Endothelial cell (in vitro differentiated cells): ENCODE results near the gene MYO1C. TPM values are rescaled to one million over a fixed set of nuclear protein-coding genes. Genes with fewer than 3 reads are reported as not detected.

Experiments used
- DNase-seq: peaks from one replicate; pipeline ENCODE4 v3.0.0; 2021; ENCODE audit warnings: low spot score
- H3K27ac Mint-ChIP-seq: one replicate; pipeline ENCODE4 v1.8.0; 2021; ENCODE audit warnings: mixed read lengths, inconsistent platforms; ENCODE audit not compliant: unreplicated experiment
- H3K27me3 Mint-ChIP-seq: one replicate; pipeline ENCODE4 v1.8.0; 2021; ENCODE audit warnings: mild to moderate bottlenecking, moderate library complexity, mixed read lengths, inconsistent platforms; ENCODE audit not compliant: unreplicated experiment
- H3K36me3 Mint-ChIP-seq: one replicate; pipeline ENCODE4 v1.8.0; 2021; ENCODE audit warnings: mild to moderate bottlenecking, low read depth, mixed read lengths, inconsistent platforms; ENCODE audit not compliant: unreplicated experiment
- H3K4me1 Mint-ChIP-seq: one replicate; pipeline ENCODE4 v1.8.0; 2021; ENCODE audit warnings: mild to moderate bottlenecking, mixed read lengths, inconsistent platforms; ENCODE audit not compliant: unreplicated experiment
- H3K4me3 Mint-ChIP-seq: one replicate; pipeline ENCODE4 v1.8.0; 2021; ENCODE audit warnings: mild to moderate bottlenecking, mixed read lengths, inconsistent platforms; ENCODE audit not compliant: unreplicated experiment
- H3K9me3 Mint-ChIP-seq: one replicate; pipeline ENCODE4 v1.8.0; 2021; ENCODE audit warnings: mixed read lengths, inconsistent platforms; ENCODE audit not compliant: unreplicated experiment
- long read RNA-seq: library from polyadenylated mRNA; unstranded; transcript quantifications from one replicate; pipeline ENCODE4 v2.0.0, GENCODE V29; 2020; ENCODE audit not compliant: unreplicated experiment
- total RNA-seq: library from RNA; stranded (reverse); fragmentation: NEBNext Ultra II Directional; extraction: Animal tissue kit (Norgen Biotek cat#: 25700); gene quantifications from one replicate; pipeline ENCODE4 v1.2.1, GENCODE V29; 2021; ENCODE audit not compliant: unreplicated experiment
- TF ChIP-seq, protein P1 (sequence below): fragments of 200-600 bp; sonication (generic); IDR thresholded peaks from one replicate; pipeline ENCODE4 v1.5.0; 2021; ENCODE audit warnings: antibody characterized with exemption; ENCODE audit not compliant: unreplicated experiment

Gene MYO1C, protein sequence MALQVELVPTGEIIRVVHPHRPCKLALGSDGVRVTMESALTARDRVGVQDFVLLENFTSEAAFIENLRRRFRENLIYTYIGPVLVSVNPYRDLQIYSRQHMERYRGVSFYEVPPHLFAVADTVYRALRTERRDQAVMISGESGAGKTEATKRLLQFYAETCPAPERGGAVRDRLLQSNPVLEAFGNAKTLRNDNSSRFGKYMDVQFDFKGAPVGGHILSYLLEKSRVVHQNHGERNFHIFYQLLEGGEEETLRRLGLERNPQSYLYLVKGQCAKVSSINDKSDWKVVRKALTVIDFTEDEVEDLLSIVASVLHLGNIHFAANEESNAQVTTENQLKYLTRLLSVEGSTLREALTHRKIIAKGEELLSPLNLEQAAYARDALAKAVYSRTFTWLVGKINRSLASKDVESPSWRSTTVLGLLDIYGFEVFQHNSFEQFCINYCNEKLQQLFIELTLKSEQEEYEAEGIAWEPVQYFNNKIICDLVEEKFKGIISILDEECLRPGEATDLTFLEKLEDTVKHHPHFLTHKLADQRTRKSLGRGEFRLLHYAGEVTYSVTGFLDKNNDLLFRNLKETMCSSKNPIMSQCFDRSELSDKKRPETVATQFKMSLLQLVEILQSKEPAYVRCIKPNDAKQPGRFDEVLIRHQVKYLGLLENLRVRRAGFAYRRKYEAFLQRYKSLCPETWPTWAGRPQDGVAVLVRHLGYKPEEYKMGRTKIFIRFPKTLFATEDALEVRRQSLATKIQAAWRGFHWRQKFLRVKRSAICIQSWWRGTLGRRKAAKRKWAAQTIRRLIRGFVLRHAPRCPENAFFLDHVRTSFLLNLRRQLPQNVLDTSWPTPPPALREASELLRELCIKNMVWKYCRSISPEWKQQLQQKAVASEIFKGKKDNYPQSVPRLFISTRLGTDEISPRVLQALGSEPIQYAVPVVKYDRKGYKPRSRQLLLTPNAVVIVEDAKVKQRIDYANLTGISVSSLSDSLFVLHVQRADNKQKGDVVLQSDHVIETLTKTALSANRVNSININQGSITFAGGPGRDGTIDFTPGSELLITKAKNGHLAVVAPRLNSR
- 117 TPM for total RNA-seq
- long read RNA-seq, full-length matches to known transcripts = 6 of 11 reads
- long read RNA-seq, partial matches to known transcripts = 2 of 11 reads
- long read RNA-seq, other reads (novel, unspliced or antisense) = 3 of 11 reads

DNA sequence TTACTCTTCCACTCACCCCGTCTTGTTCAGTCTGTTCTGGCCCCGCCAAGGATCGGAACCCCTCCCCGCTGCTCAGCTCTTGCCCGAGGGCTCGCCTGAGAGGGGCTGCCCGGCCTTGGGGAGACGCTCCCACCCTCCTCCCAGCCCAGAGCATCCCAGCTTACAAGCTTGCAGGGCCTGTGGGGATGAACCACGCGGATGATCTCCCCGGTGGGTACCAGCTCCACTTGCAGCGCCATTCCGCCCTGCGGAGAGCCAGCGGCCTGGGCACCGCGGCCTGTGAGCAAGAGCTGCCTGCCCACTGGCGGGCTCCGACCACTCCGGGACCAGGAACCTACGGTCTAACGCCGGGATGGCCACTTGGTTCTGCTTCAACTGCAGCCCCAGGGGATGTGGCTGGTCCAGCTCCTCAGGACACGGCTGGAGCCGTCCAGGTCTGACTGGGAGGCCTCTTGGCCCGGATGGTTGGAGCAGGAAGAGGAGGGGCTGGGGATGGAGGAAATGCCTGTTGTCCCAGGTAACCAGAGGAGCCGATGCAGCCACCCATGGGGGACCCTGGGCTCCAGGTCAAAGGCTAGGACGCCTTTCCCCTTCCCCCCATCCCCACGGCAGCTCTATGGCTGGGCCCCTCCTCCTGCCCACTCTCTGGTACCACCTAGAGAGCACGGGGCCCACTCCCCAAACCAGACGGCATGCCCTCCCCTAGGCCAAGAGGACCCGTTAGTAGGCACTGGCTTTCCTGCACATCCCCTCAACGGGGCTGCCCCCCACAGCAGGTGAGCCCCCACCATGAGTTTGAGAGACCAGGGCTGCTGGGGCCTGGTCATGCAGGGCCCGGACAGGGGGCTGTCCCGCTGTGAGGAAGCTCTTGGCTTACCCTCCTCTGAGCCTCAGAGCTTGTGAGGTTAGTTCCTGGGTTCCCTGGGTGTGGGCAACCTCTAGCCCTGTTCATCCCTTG is at the start of gene MYO1C:
TSS of gene MYO1C (minus strand) at position 438 of the 958 bp plus-strand sequence. CDS start at position 239, 199 bp downstream.
- peak within 1 kb of the TSS; percentile 93 for H3K27ac Mint-ChIP-seq
- H3K36me3 Mint-ChIP-seq = peaks cover 16% of the 10 kb centered on the region
- TF ChIP-seq, protein P1, sequence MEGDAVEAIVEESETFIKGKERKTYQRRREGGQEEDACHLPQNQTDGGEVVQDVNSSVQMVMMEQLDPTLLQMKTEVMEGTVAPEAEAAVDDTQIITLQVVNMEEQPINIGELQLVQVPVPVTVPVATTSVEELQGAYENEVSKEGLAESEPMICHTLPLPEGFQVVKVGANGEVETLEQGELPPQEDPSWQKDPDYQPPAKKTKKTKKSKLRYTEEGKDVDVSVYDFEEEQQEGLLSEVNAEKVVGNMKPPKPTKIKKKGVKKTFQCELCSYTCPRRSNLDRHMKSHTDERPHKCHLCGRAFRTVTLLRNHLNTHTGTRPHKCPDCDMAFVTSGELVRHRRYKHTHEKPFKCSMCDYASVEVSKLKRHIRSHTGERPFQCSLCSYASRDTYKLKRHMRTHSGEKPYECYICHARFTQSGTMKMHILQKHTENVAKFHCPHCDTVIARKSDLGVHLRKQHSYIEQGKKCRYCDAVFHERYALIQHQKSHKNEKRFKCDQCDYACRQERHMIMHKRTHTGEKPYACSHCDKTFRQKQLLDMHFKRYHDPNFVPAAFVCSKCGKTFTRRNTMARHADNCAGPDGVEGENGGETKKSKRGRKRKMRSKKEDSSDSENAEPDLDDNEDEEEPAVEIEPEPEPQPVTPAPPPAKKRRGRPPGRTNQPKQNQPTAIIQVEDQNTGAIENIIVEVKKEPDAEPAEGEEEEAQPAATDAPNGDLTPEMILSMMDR = no peak
- peak within 1 kb of the TSS; percentile 94 for H3K4me3 Mint-ChIP-seq
- H3K9me3 Mint-ChIP-seq = no peaks in the 10 kb centered on the region
- H3K27me3 Mint-ChIP-seq = peaks cover 20% of the 10 kb centered on the region
- DNase-seq = peak; percentile 38
- peaks cover 25% of the 10 kb centered on the region for H3K4me1 Mint-ChIP-seq

DNA sequence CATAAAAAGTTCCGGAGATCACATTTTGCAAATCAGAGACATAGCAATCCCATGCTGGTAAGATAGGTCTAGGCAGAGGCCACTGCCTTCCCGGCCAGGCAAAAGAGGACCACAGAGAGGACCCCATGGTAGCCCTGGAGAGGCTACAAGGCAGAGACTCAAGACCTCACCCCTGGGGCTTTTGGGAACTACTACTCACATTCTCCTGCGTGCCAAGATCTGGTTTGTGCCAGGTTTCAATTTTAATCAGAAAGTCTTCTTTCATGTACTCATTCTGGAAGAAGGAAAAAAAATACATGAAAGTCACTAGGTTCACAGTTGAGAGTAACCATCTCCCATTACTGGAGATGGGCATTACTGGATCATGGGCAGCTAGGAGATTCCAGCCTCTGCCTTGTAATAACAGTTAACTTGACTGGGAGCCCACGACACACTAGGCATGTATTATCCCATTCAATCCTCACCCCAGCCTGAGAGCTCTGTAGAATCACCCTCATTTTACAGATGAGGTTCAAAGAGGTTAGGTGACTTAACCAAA is 49.0 kb upstream of the MYO1C start:
- peaks cover 57% of the 10 kb centered on the region for H3K36me3 Mint-ChIP-seq

DNA sequence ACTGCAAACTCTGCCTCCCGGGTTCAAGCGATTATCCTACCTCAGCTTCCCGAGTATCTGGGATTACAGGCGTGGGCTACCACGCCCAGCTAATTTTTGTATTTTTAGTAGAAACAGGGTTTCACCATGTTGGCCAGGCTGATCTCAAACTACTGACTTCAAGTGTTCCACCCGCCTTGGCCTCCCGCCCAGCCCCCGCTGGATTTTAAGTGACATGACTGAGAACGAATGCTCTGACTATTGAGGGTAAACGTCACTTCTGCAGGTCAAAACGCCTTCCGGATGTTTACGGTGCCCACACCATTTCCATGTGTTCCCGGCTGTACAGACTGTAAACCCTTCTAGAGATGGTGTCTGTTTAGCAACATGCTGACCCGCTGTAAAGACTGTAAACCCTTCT is 47.3 kb upstream of the MYO1C start:
- TF ChIP-seq, protein P1 = no peak
- no peak overlapping the region for H3K27ac Mint-ChIP-seq
- H3K4me1 Mint-ChIP-seq = no peaks in the 10 kb centered on the region
- H3K4me3 Mint-ChIP-seq = peak overlapping the region; percentile 51
- DNase-seq = no peak
- H3K27me3 Mint-ChIP-seq = peaks cover 3% of the 10 kb centered on the region
- H3K36me3 Mint-ChIP-seq = peaks cover 61% of the 10 kb centered on the region
- H3K9me3 Mint-ChIP-seq = no peaks in the 10 kb centered on the region

More for the DNA sequence above, 49.0 kb upstream of the MYO1C start:
- DNase-seq = no peak
- Mint-ChIP-seq H3K4me1 (peaks cover 5% of the 10 kb centered on the region), H3K27ac (no peak overlapping the region), H3K27me3 (peaks cover 3% of the 10 kb centered on the region), H3K4me3 (no peak overlapping the region), H3K9me3 (no peaks in the 10 kb centered on the region)
- TF ChIP-seq, protein P1 = no peak

DNA sequence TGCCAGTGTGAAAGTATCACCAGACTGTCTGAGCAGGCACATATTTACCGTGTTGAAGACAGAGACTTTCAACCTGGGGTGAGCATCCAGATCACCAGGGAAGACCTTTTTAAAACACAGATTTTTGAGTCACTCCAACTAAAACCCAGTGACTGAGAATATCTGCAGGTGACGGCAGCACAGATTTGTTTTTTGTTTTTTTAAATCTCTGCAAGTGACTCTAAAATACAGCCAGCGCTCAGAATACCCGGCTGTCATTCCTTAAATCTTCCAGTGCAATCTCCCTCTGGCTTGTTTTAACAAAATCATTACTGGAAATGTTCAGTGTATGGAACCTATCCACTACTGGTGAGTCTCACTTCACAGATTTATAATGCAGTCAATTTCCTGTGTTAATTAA is 43.3 kb upstream of the MYO1C start:
- Mint-ChIP-seq H3K36me3 (peaks cover 57% of the 10 kb centered on the region), H3K27me3 (peaks cover 3% of the 10 kb centered on the region), H3K4me3 (peak overlapping the region; percentile 74), H3K4me1 (no peaks in the 10 kb centered on the region), H3K9me3 (no peaks in the 10 kb centered on the region), H3K27ac (peak overlapping the region; percentile 67)
- no peak for DNase-seq
- TF ChIP-seq, protein P1 = no peak
